Liver (tissue), 9 donors: ENCODE data around the gene SMU1. TPM values are rescaled to one million over a fixed set of nuclear protein-coding genes. Genes with fewer than 3 reads are reported as not detected.
A peak's percentile ranks its signal among the peaks of the same experiment; 100 is the strongest.

ENCODE experiments used
- DNase-seq: peaks from one replicate; pipeline ENCODE4 v3.0.0-alpha.2; 2017; ENCODE audit warnings: low spot score
- H3K27ac ChIP-seq, 2 donors: one replicate each; pipeline ENCODE4 v1.7.0; 2013; ENCODE audit warnings: inconsistent platforms in 2 of 2, low read length in 2 of 2, control low read depth in 1 of 2, low read depth in 1 of 2, mild to moderate bottlenecking in 1 of 2
- H3K27me3 ChIP-seq, 4 donors: one replicate each; pipeline versions ENCODE4 v1.6.1 to v1.7.0; 2013; ENCODE audit warnings: low read length in 3 of 4, inconsistent platforms in 1 of 4, mild to moderate bottlenecking in 1 of 4, moderate library complexity in 1 of 4; ENCODE audit not compliant: control insufficient read depth in 4 of 4, insufficient read depth in 4 of 4
- H3K36me3 ChIP-seq, 4 donors: one replicate each; pipeline versions ENCODE4 v1.6.1 to v1.7.0; 2013; ENCODE audit warnings: low read length in 3 of 4, mild to moderate bottlenecking in 3 of 4, low read depth in 1 of 4, moderate library complexity in 1 of 4; ENCODE audit not compliant: control insufficient read depth in 4 of 4, insufficient read depth in 3 of 4
- H3K4me1 ChIP-seq, 4 donors: one replicate each; pipeline versions ENCODE4 v1.6.1 to v1.7.0; 2013; ENCODE audit warnings: low read length in 3 of 4, mild to moderate bottlenecking in 3 of 4, moderate library complexity in 1 of 4; ENCODE audit not compliant: control insufficient read depth in 4 of 4, insufficient read depth in 4 of 4
- H3K4me3 ChIP-seq, 3 donors: one replicate each; pipeline versions ENCODE4 v1.6.1 to v1.7.0; 2013; ENCODE audit warnings: low read length in 3 of 3, control low read depth in 1 of 3, low read depth in 1 of 3, mild to moderate bottlenecking in 1 of 3
- H3K9ac ChIP-seq, 2 donors: one replicate each; pipeline ENCODE4 v1.7.0; 2013; ENCODE audit warnings: low read length in 2 of 2, mild to moderate bottlenecking in 2 of 2, moderate library complexity in 2 of 2, control low read depth in 1 of 2, low read depth in 1 of 2
- H3K9me3 ChIP-seq, 4 donors: one replicate each; pipeline versions ENCODE4 v1.6.1 to v1.7.0; 2013; ENCODE audit warnings: low read length in 3 of 4; ENCODE audit not compliant: control insufficient read depth in 4 of 4
- FOXA2 ChIP-seq: IDR thresholded peaks from 2 replicates; pipeline ENCODE4 v1.6.1; 2016; ENCODE audit warnings: antibody characterized with exemption
- GABPA ChIP-seq, 2 donors: IDR thresholded peaks in 1 of 2; conservative IDR thresholded peaks in 1 of 2; 2 replicates each; pipeline ENCODE4 v1.6.1; 2016; ENCODE audit warnings: antibody characterized with exemption in 2 of 2, mild to moderate bottlenecking in 1 of 2, moderate library complexity in 1 of 2
- NR2F2 ChIP-seq: IDR thresholded peaks from 2 replicates; pipeline ENCODE4 v1.6.1; 2016; ENCODE audit warnings: antibody characterized with exemption
- RAD21 ChIP-seq, 2 donors: IDR thresholded peaks; 2 replicates each; pipeline ENCODE4 v1.6.1; 2016; ENCODE audit warnings: antibody characterized with exemption in 2 of 2, mild to moderate bottlenecking in 2 of 2
- RXRA ChIP-seq, 2 donors: IDR thresholded peaks; 2 replicates each; pipeline ENCODE4 v1.6.1; 2017 to 2018; ENCODE audit warnings: antibody characterized with exemption in 2 of 2, mild to moderate bottlenecking in 1 of 2
- SP1 ChIP-seq: IDR thresholded peaks from 2 replicates; pipeline ENCODE4 v1.6.1; 2018; ENCODE audit warnings: antibody characterized with exemption, mild to moderate bottlenecking
- TAF1 ChIP-seq: conservative IDR thresholded peaks from 2 replicates; pipeline ENCODE4 v1.6.1; 2016; ENCODE audit warnings: antibody characterized with exemption, mild to moderate bottlenecking
- WGBS: extraction: QIAGEN DNeasy Blood & Tissue Kit; methylation state at CpG from one replicate; pipeline ENCODE4 v1.1.7; 2013; 5-methylcytosine and 5-hydroxymethylcytosine counted together
- polyA plus RNA-seq, 2 donors: library from polyadenylated mRNA; stranded (reverse) in 1 of 2; unstranded in 1 of 2; fragments of 200-250 nt in 1 of 2; fragments of >200 nt in 1 of 2; fragmentation: Nextera tagmentation in 1 of 2; extraction: Ambion mirVana in 1 of 2; gene quantifications; one replicate each; pipeline versions ENCODE4 v1.2.1 to v1.2.3, GENCODE V29; 2013 to 2015
- total RNA-seq, 2 donors: library from RNA; depleted of rRNA; stranded (reverse); fragments of >200 nt; gene quantifications; one replicate each; pipeline ENCODE4 v1.2.3, GENCODE V29; 2014
- TF ChIP-seq, protein P1 (sequence below): IDR thresholded peaks from 2 replicates; pipeline ENCODE4 v1.6.1; 2016; ENCODE audit warnings: antibody characterized with exemption, mild to moderate bottlenecking
- TF ChIP-seq, protein P2 (sequence below): fragments of 150-350 bp; IDR thresholded peaks from 2 replicates; pipeline ENCODE4 v1.5.1; 2017; ENCODE audit warnings: improper control_type of control experiment, low read depth, low read length; ENCODE audit not compliant: missing input control
- TF ChIP-seq, protein P3 (sequence below): IDR thresholded peaks from 2 replicates; pipeline ENCODE4 v1.6.1; 2016; ENCODE audit warnings: antibody characterized with exemption
- donor health status: healthy.
- donor health status: healthy.
- donor health status: healthy.
- donor health status: healthy.
- donor health status: healthy.

SMU1 gene
- total and polyA plus RNA-seq, 4 donors, result 5.3 to 14.2 (median 9.5) TPM

DNA sequence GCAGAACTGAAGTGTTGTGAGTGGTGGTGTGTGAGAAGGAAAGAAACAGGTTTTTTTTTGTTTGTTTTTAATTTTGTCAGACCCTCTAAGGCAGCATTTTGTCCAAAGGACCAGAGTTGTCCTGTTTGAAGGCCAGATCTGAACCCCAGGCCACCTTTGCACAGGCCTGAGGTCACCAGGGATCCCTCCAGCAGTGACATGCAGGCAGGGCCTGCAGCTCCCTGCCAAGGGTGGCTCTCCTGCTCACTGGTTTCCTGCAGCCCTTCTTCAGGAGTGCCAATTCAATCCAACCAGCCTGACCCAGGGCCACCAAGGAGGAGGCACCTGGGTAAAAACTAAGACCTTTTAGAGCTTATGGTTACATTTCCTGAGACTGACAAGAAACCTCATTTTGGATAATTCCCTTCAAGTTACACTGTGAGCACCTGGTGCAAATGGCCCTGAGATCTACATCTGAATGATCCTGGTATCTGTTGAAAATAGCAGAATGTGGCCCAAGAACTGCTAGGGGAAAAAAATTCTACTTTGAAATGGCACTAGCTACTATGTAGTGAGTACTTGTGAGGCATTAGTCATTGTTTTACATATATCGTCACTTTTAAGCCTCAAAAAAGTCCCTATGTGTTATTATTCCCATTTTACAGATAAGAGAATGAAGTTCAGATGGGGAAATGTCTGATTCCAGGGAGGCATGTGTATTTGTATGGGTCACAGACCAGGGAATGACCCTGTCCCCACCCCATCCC, 33.5 kb upstream of the SMU1 start:
- peak; percentile 25 for DNase-seq
- peaks cover 11 to 47% (median 41%) of the 10 kb centered on the region in 4 donors for H3K36me3 ChIP-seq
- no peaks in the 10 kb centered on the region for H3K27me3 ChIP-seq
- peaks cover 3 to 15% (median 6%) of the 10 kb centered on the region in 4 donors for H3K4me1 ChIP-seq
- H3K9ac ChIP-seq, result no peak overlapping the region
- 83% methylated on average over 1 of the region's 1 CpG for WGBS
- no peaks in the 10 kb centered on the region for H3K9me3 ChIP-seq
- H3K4me3 ChIP-seq, result no peak overlapping the region
- no peak overlapping the region for H3K27ac ChIP-seq
- TF ChIP-seq FOXA2 (no peak), RXRA (IDR thresholded peaks at IDR 0.05) (peak in 1 of 2 donors; percentile 7), TAF1 (no peak), GABPA (IDR thresholded peaks at IDR 0.05 in 1 of 2, conservative IDR thresholded peaks at IDR 0.05 in 1 of 2) (no peak)
- TF ChIP-seq, protein P1, sequence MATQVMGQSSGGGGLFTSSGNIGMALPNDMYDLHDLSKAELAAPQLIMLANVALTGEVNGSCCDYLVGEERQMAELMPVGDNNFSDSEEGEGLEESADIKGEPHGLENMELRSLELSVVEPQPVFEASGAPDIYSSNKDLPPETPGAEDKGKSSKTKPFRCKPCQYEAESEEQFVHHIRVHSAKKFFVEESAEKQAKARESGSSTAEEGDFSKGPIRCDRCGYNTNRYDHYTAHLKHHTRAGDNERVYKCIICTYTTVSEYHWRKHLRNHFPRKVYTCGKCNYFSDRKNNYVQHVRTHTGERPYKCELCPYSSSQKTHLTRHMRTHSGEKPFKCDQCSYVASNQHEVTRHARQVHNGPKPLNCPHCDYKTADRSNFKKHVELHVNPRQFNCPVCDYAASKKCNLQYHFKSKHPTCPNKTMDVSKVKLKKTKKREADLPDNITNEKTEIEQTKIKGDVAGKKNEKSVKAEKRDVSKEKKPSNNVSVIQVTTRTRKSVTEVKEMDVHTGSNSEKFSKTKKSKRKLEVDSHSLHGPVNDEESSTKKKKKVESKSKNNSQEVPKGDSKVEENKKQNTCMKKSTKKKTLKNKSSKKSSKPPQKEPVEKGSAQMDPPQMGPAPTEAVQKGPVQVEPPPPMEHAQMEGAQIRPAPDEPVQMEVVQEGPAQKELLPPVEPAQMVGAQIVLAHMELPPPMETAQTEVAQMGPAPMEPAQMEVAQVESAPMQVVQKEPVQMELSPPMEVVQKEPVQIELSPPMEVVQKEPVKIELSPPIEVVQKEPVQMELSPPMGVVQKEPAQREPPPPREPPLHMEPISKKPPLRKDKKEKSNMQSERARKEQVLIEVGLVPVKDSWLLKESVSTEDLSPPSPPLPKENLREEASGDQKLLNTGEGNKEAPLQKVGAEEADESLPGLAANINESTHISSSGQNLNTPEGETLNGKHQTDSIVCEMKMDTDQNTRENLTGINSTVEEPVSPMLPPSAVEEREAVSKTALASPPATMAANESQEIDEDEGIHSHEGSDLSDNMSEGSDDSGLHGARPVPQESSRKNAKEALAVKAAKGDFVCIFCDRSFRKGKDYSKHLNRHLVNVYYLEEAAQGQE, result no peak

DNA sequence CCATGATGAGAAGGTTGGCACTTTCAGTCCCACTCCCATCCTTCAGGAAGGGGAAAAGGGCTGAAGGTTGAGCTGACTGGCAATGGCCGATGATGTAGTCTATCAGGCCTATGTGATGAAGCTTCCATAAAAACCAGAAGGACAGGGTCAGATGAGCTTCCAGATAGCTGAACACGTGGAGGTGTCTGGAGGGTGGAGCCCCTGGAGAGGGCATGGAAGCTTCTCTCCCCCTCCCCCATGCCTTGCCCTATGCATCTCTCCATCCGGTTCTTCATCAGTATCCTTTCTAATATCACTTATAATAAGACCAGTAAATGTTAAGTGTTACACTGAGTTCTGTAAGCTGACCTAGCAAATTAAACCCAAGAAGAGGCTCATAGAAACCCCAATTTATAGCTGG, 32.6 kb upstream of the SMU1 start:
- Histone ChIP-seq H3K4me3 (no peak overlapping the region), H3K27ac (no peak overlapping the region), H3K4me1 (peaks cover 3 to 15% (median 6%) of the 10 kb centered on the region in 4 donors), H3K36me3 (peaks cover 10 to 39% (median 31%) of the 10 kb centered on the region in 4 donors), H3K9me3 (no peaks in the 10 kb centered on the region), H3K27me3 (no peaks in the 10 kb centered on the region), H3K9ac (no peak overlapping the region)
- peak; percentile 16 for DNase-seq
- TF ChIP-seq, protein P2, sequence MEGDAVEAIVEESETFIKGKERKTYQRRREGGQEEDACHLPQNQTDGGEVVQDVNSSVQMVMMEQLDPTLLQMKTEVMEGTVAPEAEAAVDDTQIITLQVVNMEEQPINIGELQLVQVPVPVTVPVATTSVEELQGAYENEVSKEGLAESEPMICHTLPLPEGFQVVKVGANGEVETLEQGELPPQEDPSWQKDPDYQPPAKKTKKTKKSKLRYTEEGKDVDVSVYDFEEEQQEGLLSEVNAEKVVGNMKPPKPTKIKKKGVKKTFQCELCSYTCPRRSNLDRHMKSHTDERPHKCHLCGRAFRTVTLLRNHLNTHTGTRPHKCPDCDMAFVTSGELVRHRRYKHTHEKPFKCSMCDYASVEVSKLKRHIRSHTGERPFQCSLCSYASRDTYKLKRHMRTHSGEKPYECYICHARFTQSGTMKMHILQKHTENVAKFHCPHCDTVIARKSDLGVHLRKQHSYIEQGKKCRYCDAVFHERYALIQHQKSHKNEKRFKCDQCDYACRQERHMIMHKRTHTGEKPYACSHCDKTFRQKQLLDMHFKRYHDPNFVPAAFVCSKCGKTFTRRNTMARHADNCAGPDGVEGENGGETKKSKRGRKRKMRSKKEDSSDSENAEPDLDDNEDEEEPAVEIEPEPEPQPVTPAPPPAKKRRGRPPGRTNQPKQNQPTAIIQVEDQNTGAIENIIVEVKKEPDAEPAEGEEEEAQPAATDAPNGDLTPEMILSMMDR, result no peak
- TF ChIP-seq SP1 (no peak), NR2F2 (no peak), TAF1 (no peak), RAD21 (IDR thresholded peaks at IDR 0.05) (no peak), RXRA (IDR thresholded peaks at IDR 0.05) (no peak), FOXA2 (no peak)
- TF ChIP-seq, protein P1, result no peak
- TF ChIP-seq, protein P3, sequence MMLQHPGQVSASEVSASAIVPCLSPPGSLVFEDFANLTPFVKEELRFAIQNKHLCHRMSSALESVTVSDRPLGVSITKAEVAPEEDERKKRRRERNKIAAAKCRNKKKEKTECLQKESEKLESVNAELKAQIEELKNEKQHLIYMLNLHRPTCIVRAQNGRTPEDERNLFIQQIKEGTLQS, result no peak
- 72% methylated on average over 3 of the region's 3 CpGs for WGBS
